Activated CD4-positive, alpha-beta T cell treated with anti-CD3 and anti-CD28 coated beads, Interleukin-2, amount 50 U/mL, for 24 hours (primary cell): Measurements from ENCODE around the gene ARL9.

Experiments used
- DNase-seq, 2 donors: peaks; one replicate each; pipeline ENCODE4 v3.0.0-alpha.2; 2020; ENCODE audit warnings: low read depth in 1 of 2, low spot score in 1 of 2

Gene ARL9

GRCh38 chr4:56531149-56531770 lies 25.7 kb downstream of the ARL9 start:
- DNase-seq, result no peak

- no peak for DNase-seq
Measured at GRCh38 chr4:56531823-56532222, 26.2 kb downstream of the ARL9 start.

GRCh38 chr4:56532239-56532638 lies 26.6 kb downstream of the ARL9 start:
- DNase-seq, result no peak

- no peak for DNase-seq
Measured at GRCh38 chr4:56535915-56536314, 30.3 kb downstream of the ARL9 start.

DNA sequence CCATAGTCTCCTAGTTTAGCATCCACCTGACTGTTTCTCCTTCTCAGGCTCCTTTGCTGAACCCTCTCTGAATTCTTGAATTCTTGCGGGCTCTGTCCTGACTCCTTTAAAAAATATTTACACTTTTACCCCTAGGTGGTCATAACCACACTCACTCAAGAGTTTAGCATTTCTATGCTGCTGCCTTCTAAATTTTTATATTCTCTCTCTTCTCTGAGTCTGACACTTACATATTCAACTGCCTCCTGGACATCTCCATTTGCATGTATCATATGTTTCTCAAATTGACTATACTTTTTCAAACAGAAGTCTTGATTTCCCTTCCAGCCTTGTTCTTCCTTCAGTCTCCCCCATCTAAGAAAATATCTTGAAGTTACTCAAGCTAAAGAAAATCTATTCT lies 31.6 kb downstream of the ARL9 start:
- DNase-seq, result no peak

GRCh38 chr4:56540826-56541225 lies 35.2 kb downstream of the ARL9 start:
- no peak for DNase-seq

- peak; percentile 69 to 79 for DNase-seq
Measured at GRCh38 chr4:56544573-56545131, 39.1 kb downstream of the ARL9 start.

DNA sequence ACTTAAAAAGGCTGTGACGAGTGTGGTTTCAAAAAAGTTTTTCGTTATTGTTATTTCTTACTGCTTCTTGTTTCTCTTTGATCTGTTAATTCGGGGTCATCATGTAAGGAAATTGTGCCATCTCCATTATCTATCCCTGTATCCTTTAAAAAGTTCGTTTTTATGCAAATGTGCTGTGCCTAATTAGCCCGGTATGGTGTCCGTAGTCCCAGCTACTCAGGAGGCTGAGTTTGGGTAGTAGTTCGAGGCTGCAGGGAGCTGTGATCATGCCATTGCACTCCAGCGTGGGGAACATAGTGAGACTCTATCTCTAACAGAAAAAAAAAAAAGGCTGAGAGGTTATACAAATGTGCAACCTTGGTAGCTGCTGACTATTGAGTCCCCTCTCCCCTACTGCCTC lies 45.1 kb downstream of the ARL9 start:
- DNase-seq, result no peak

- DNase-seq, result no peak
Measured at GRCh38 chr4:56551516-56551915, 45.9 kb downstream of the ARL9 start.

GRCh38 chr4:56552273-56552672 lies 46.7 kb downstream of the ARL9 start:
- DNase-seq, result no peak

DNA sequence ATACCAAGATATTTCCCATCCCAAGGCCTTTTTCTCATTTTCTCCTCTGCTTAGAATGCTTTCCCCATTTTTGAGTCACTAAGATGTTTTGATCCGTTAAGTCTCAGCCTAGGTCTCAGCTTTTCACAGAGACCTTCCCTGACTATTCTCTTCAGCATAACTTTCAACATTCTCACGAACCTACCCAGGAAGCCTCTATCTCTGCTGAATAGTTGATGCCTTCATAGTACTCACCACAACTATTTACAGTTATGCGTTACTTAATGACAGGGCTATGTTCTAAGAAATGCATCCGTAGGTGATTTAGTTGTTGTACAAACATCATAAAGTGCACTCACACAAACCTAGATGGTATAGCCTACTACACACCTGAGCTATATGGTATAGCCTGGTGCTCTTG lies 64.5 kb downstream of the ARL9 start:
- DNase-seq, result no peak
